ENCODE data around the gene KPNA6. TPM values are rescaled to one million over a fixed set of nuclear protein-coding genes. Genes with fewer than 3 reads are reported as not detected.
A peak's percentile ranks its signal among the peaks of the same experiment; 100 is the strongest.

KPNA6 gene
- total and polyA plus RNA-seq, 9 of the 15 experiments (the other 6 are each of a cell fraction or from before 2014, with no cell fraction given) = 20.1 to 54.6 (median 32.2) TPM

DNA sequence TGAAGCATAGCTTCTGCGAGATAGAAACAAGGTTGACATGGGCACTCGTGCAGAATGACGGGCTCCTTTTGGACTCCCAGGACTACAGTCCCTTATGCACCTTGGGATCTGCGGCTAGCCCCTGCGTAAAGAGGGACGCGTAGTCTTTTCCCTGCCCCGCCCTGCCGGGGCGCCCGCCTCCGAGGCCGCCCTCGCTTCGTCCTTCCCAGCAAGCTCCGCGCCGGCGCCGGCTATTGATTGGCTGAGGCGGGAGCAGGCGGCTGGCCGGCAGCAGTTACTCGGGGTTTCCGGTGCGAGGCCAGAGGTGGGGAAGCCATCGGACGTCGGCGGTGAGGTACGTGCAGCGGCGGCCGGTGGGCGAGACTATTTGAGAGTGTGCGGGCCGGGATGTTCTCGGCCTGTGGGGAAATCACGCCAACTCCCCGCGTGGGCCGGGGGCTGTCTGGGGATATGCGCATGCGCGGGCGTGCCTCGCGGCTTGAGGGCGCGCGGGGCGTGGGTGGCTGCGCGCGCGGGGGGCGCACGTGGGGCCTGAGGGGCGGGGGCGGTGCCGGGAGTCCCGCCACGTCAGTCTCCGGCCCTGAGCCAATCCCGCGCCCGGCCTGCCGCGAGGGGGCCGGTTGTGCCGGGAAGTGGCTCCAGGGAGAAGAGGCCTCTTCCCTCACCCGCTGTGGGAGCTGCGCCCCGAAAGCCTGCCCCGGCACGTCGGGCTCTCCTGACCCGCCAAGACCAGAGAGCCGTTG is 71.8 kb downstream of the KPNA6 start, which contains the start of gene TXLNA (continued):
- TF ChIP-seq, protein P1, sequence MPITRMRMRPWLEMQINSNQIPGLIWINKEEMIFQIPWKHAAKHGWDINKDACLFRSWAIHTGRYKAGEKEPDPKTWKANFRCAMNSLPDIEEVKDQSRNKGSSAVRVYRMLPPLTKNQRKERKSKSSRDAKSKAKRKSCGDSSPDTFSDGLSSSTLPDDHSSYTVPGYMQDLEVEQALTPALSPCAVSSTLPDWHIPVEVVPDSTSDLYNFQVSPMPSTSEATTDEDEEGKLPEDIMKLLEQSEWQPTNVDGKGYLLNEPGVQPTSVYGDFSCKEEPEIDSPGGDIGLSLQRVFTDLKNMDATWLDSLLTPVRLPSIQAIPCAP (CRISPR knock-in tag; IDR thresholded peaks at IDR 0.05; ENCODE audit: borderline replicate concordance) = no peak
- TF ChIP-seq, protein P2, sequence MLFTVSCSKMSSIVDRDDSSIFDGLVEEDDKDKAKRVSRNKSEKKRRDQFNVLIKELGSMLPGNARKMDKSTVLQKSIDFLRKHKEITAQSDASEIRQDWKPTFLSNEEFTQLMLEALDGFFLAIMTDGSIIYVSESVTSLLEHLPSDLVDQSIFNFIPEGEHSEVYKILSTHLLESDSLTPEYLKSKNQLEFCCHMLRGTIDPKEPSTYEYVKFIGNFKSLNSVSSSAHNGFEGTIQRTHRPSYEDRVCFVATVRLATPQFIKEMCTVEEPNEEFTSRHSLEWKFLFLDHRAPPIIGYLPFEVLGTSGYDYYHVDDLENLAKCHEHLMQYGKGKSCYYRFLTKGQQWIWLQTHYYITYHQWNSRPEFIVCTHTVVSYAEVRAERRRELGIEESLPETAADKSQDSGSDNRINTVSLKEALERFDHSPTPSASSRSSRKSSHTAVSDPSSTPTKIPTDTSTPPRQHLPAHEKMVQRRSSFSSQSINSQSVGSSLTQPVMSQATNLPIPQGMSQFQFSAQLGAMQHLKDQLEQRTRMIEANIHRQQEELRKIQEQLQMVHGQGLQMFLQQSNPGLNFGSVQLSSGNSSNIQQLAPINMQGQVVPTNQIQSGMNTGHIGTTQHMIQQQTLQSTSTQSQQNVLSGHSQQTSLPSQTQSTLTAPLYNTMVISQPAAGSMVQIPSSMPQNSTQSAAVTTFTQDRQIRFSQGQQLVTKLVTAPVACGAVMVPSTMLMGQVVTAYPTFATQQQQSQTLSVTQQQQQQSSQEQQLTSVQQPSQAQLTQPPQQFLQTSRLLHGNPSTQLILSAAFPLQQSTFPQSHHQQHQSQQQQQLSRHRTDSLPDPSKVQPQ (CRISPR knock-in tag; IDR thresholded peaks at IDR 0.05; ENCODE audit: borderline replicate concordance) = no peak
- no peak for TF ChIP-seq ZNF717 (CRISPR knock-in tag; IDR thresholded peaks at IDR 0.05)
- TF ChIP-seq MAFK (IDR thresholded peaks at IDR 0.05; ENCODE audit: low read length) = no peak
- no peak for TF ChIP-seq PYGO2 (tag; IDR thresholded peaks at IDR 0.05)
- TF ChIP-seq NBN (IDR thresholded peaks at IDR 0.05; ENCODE audit: low read depth) = no peak; the same call in 1 of the 2 replicates
- TF ChIP-seq BCOR (IDR thresholded peaks at IDR 0.05) = no peak
- TF ChIP-seq LARP7 (IDR thresholded peaks at IDR 0.05) = no peak
- no peak for TF ChIP-seq MAFF (IDR thresholded peaks at IDR 0.05; ENCODE audit: low read length)
- TF ChIP-seq E2F1 (CRISPR knock-in tag; IDR thresholded peaks at IDR 0.05) = peak; percentile 82
- TF ChIP-seq ZKSCAN1 (IDR thresholded peaks at IDR 0.05; ENCODE audit: low read depth, low read length) = no peak
- no peak; the same call in none of the 2 replicates for TF ChIP-seq ZNF609 (CRISPR knock-in tag; IDR thresholded peaks at IDR 0.05; ENCODE audit: borderline replicate concordance)
- peak; percentile 82 for TF ChIP-seq FOXP1 (CRISPR knock-in tag; IDR thresholded peaks at IDR 0.05)
- peak; percentile 11 to 74 (median 63) for TF ChIP-seq YY1 (IDR thresholded peaks at IDR 0.05; ENCODE audit: borderline replicate concordance in 1 of 3, control insufficient read depth in 1 of 3, extremely low read depth in 1 of 3, insufficient read depth in 3 of 3, insufficient read length in 1 of 3, insufficient replicate concordance in 2 of 3, low read depth in 1 of 3, low read length in 2 of 3)
- TF ChIP-seq ATF1 (CRISPR knock-in tag; IDR thresholded peaks at IDR 0.05) = no peak
- peak; percentile 92 for TF ChIP-seq ATF1 (tag; IDR thresholded peaks at IDR 0.05)
- no peak for TF ChIP-seq ZC3H8 (IDR thresholded peaks at IDR 0.05)
